GM19035 (cell line): Measurements from ENCODE around the gene GMPR.

ENCODE experiments used
- ATAC-seq: cut with Tn5 transposase; IDR thresholded peaks from one replicate; pipeline ENCODE4 v1.9.1; 2021; ENCODE audit not compliant: unreplicated experiment

GMPR gene

GRCh38 chr6:16296061-16296670 lies 57.8 kb downstream of the GMPR start:
- no peak for ATAC-seq

GRCh38 chr6:16299861-16300260 lies 61.5 kb downstream of the GMPR start:
- ATAC-seq: no peak

- ATAC-seq: peak; percentile 44
These were observed 63.1 kb downstream of the GMPR start for GRCh38 chr6:16301511-16301910.

GRCh38 chr6:16302721-16303552 lies 64.5 kb downstream of the GMPR start:
- ATAC-seq: no peak

- peak; percentile 81 for ATAC-seq
These were observed 66.9 kb downstream of the GMPR start for GRCh38 chr6:16305246-16305725.

GRCh38 chr6:16305788-16306187 lies 67.4 kb downstream of the GMPR start:
- peak; percentile 30 for ATAC-seq

- no peak for ATAC-seq
These were observed 67.9 kb downstream of the GMPR start for GRCh38 chr6:16306334-16306733.

- no peak for ATAC-seq
These were observed 73.4 kb downstream of the GMPR start for GRCh38 chr6:16311763-16312162.

- no peak for ATAC-seq
These were observed 75.3 kb downstream of the GMPR start for GRCh38 chr6:16313732-16314131.

- no peak for ATAC-seq
These were observed 75.9 kb downstream of the GMPR start for GRCh38 chr6:16314296-16314695.

- ATAC-seq: no peak
These were observed 78.4 kb downstream of the GMPR start for GRCh38 chr6:16316741-16317251.

- ATAC-seq: no peak
These were observed 80.2 kb downstream of the GMPR start for GRCh38 chr6:16318538-16318937.

- no peak for ATAC-seq
These were observed 80.8 kb downstream of the GMPR start for GRCh38 chr6:16318953-16319720.

GRCh38 chr6:16319813-16320532 lies 81.6 kb downstream of the GMPR start:
- peak; percentile 59 for ATAC-seq

GRCh38 chr6:16320533-16321340 lies 82.3 kb downstream of the GMPR start:
- ATAC-seq: no peak

- no peak for ATAC-seq
These were observed 82.9 kb downstream of the GMPR start for GRCh38 chr6:16321341-16321710.

GRCh38 chr6:16321826-16322225 lies 83.4 kb downstream of the GMPR start:
- no peak for ATAC-seq

- ATAC-seq: peak; percentile 71
These were observed 84.4 kb downstream of the GMPR start for GRCh38 chr6:16322666-16323312.

- no peak for ATAC-seq
These were observed 85.8 kb downstream of the GMPR start for GRCh38 chr6:16324184-16324583.
